Ectodermal cell (in vitro differentiated cells): ENCODE measurements around the gene TJP3.

Experiments
- H3K27ac ChIP-seq: 2 replicates; pipeline ENCODE4 v1.7.0; 2013; ENCODE audit warnings: mild to moderate bottlenecking, low read depth, low read length; ENCODE audit not compliant: insufficient read depth, poor library complexity, severe bottlenecking
- H3K27me3 ChIP-seq: 2 replicates; pipeline ENCODE4 v1.7.0; 2013; ENCODE audit warnings: mild to moderate bottlenecking, low read length; ENCODE audit not compliant: insufficient read depth, control insufficient read depth, poor library complexity, severe bottlenecking
- H3K36me3 ChIP-seq: one replicate; pipeline ENCODE4 v1.7.0; 2013; ENCODE audit warnings: low read length; ENCODE audit not compliant: control insufficient read depth, insufficient read depth
- H3K4me1 ChIP-seq: one replicate; pipeline ENCODE4 v1.7.0; 2013; ENCODE audit warnings: low read length; ENCODE audit not compliant: control insufficient read depth, insufficient read depth
- H3K4me3 ChIP-seq: 2 replicates; pipeline ENCODE4 v1.7.0; 2013; ENCODE audit warnings: low read depth, low read length, control low read depth; ENCODE audit not compliant: insufficient read depth
- H3K9me3 ChIP-seq: 2 replicates; pipeline ENCODE4 v1.7.0; 2013; ENCODE audit warnings: mild to moderate bottlenecking, low read length, moderate library complexity; ENCODE audit not compliant: control insufficient read depth
- WGBS, 2 experiments: methylation state at CpG; one replicate each; pipeline ENCODE4 v1.1.7; 2013; ENCODE audit warnings: missing lambda C conversion rate in 2 of 2; 5-methylcytosine and 5-hydroxymethylcytosine counted together

The TJP3 gene

GRCh38 chr19:3776479-3777040 lies 68.4 kb downstream of the TJP3 start:
- Histone ChIP-seq H3K9me3 (no peaks in the 10 kb centered on the region), H3K27ac (no peak overlapping the region), H3K4me3 (no peak overlapping the region), H3K27me3 (no peaks in the 10 kb centered on the region), H3K36me3 (no peaks in the 10 kb centered on the region), H3K4me1 (peaks cover 9% of the 10 kb centered on the region)
- 91% methylated on average over 1 of the region's 1 CpG for WGBS, 2 experiments

GRCh38 chr19:3778104-3778867 lies 70.1 kb downstream of the TJP3 start:
- Histone ChIP-seq H3K4me1 (no peaks in the 10 kb centered on the region), H3K27ac (no peak overlapping the region), H3K9me3 (no peaks in the 10 kb centered on the region), H3K27me3 (peaks cover under 1% of the 10 kb centered on the region), H3K36me3 (no peaks in the 10 kb centered on the region), H3K4me3 (no peak overlapping the region)
- 92 to 93% methylated on average over 37 of the region's 37 CpGs for WGBS, 2 experiments

GRCh38 chr19:3778899-3779723 lies 70.9 kb downstream of the TJP3 start:
- H3K4me3 ChIP-seq: no peak overlapping the region
- no peak overlapping the region for H3K27ac ChIP-seq
- no peaks in the 10 kb centered on the region for H3K9me3 ChIP-seq
- WGBS, 2 experiments: 81 to 82% methylated on average over 44 of the region's 44 CpGs
- H3K27me3 ChIP-seq: peaks cover 9% of the 10 kb centered on the region
- no peaks in the 10 kb centered on the region for H3K36me3 ChIP-seq
- H3K4me1 ChIP-seq: no peaks in the 10 kb centered on the region

- Histone ChIP-seq H3K27me3 (peaks cover 26% of the 10 kb centered on the region), H3K36me3 (no peaks in the 10 kb centered on the region), H3K9me3 (no peaks in the 10 kb centered on the region), H3K4me3 (no peak overlapping the region), H3K4me1 (no peaks in the 10 kb centered on the region), H3K27ac (no peak overlapping the region)
- WGBS, 2 experiments: 92 to 94% methylated on average over 9 of the region's 9 CpGs
Measured at GRCh38 chr19:3780786-3781304, 72.7 kb downstream of the TJP3 start.

GRCh38 chr19:3781603-3782002 lies 73.4 kb downstream of the TJP3 start:
- H3K9me3 ChIP-seq: no peaks in the 10 kb centered on the region
- no peaks in the 10 kb centered on the region for H3K4me1 ChIP-seq
- H3K27ac ChIP-seq: no peak overlapping the region
- WGBS, 2 experiments: 90 to 92% methylated on average over 2 of the region's 2 CpGs
- no peaks in the 10 kb centered on the region for H3K36me3 ChIP-seq
- H3K27me3 ChIP-seq: peaks cover 32% of the 10 kb centered on the region
- no peak overlapping the region for H3K4me3 ChIP-seq

GRCh38 chr19:3782330-3782729 lies 74.1 kb downstream of the TJP3 start:
- no peaks in the 10 kb centered on the region for H3K4me1 ChIP-seq
- peaks cover 37% of the 10 kb centered on the region for H3K27me3 ChIP-seq
- H3K9me3 ChIP-seq: no peaks in the 10 kb centered on the region
- no peak overlapping the region for H3K27ac ChIP-seq
- no peak overlapping the region for H3K4me3 ChIP-seq
- 89 to 100% methylated on average over 1 of the region's 1 CpG for WGBS, 2 experiments
- no peaks in the 10 kb centered on the region for H3K36me3 ChIP-seq

GRCh38 chr19:3782903-3783302 lies 74.7 kb downstream of the TJP3 start:
- Histone ChIP-seq H3K27me3 (peaks cover 37% of the 10 kb centered on the region), H3K9me3 (no peaks in the 10 kb centered on the region), H3K27ac (no peak overlapping the region), H3K36me3 (no peaks in the 10 kb centered on the region), H3K4me3 (no peak overlapping the region), H3K4me1 (no peaks in the 10 kb centered on the region)
- 91 to 94% methylated on average over 13 of the region's 13 CpGs for WGBS, 2 experiments

GRCh38 chr19:3783660-3784584 lies 75.7 kb downstream of the TJP3 start:
- Histone ChIP-seq H3K9me3 (no peaks in the 10 kb centered on the region), H3K4me1 (no peaks in the 10 kb centered on the region), H3K36me3 (no peaks in the 10 kb centered on the region), H3K27me3 (peaks cover 37% of the 10 kb centered on the region), H3K4me3 (no peak overlapping the region), H3K27ac (no peak overlapping the region)
- WGBS, 2 experiments: 64 to 65% methylated on average over 49 of the region's 49 CpGs

GRCh38 chr19:3784607-3785450 lies 76.6 kb downstream of the TJP3 start:
- 34 to 35% methylated on average over 25 of the region's 25 CpGs for WGBS, 2 experiments
- Histone ChIP-seq H3K36me3 (no peaks in the 10 kb centered on the region), H3K27me3 (peaks cover 37% of the 10 kb centered on the region), H3K4me3 (no peak overlapping the region), H3K9me3 (no peaks in the 10 kb centered on the region), H3K27ac (no peak overlapping the region), H3K4me1 (no peaks in the 10 kb centered on the region)
